ENCODE measurements around the gene FHAD1. TPM values are rescaled to one million over a fixed set of nuclear protein-coding genes. Genes with fewer than 3 reads are reported as not detected.

FHAD1 gene
- total RNA-seq, 1 donor from 2014 or later: 1.7 TPM

DNA sequence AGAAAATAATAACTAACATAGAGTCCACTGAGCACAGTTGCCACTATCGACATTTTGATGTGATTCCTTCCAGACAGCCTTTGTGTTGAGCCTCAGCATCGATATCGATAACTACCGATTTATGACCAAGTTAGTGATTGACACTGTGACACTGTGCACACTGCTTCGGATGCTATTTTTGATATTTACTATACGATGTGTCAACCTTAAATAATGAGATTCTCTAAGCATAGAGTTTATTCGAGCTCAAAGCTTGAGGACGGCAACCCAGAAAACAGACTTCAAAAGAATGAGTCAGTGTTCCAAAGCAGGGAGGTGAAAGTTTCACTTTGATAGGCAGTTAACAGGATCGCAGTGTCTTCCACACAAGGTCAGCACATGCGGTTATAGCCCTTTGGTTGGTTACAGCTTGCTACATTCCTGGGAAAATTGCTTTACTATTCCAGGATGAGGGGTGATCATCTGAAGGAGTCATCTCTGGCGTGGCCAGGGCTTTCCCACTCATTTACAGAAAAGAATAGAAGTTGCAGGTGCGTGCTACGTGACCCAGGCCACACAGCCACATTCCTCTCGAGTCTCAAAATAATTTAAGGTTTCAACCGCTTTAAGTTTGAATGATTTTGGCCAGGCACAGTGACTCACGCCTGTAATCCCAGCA, 109.1 kb downstream of the FHAD1 start:
- Mint-ChIP-seq H3K4me3 (no peak overlapping the region), H3K36me3 (ENCODE audit: low read depth) (no peaks in the 10 kb centered on the region), H3K27me3 (ENCODE audit: low read depth) (no peaks in the 10 kb centered on the region), H3K27ac (ENCODE audit: unreplicated experiment) (no peak overlapping the region), H3K9me3 (peaks cover 3% of the 10 kb centered on the region), H3K4me1 (peaks cover 40% of the 10 kb centered on the region)
- TF ChIP-seq, protein P1, sequence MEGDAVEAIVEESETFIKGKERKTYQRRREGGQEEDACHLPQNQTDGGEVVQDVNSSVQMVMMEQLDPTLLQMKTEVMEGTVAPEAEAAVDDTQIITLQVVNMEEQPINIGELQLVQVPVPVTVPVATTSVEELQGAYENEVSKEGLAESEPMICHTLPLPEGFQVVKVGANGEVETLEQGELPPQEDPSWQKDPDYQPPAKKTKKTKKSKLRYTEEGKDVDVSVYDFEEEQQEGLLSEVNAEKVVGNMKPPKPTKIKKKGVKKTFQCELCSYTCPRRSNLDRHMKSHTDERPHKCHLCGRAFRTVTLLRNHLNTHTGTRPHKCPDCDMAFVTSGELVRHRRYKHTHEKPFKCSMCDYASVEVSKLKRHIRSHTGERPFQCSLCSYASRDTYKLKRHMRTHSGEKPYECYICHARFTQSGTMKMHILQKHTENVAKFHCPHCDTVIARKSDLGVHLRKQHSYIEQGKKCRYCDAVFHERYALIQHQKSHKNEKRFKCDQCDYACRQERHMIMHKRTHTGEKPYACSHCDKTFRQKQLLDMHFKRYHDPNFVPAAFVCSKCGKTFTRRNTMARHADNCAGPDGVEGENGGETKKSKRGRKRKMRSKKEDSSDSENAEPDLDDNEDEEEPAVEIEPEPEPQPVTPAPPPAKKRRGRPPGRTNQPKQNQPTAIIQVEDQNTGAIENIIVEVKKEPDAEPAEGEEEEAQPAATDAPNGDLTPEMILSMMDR (conservative IDR thresholded peaks at IDR 0.05): no peak
- no peak for DNase-seq (ENCODE audit: low read depth, low spot score)

DNA sequence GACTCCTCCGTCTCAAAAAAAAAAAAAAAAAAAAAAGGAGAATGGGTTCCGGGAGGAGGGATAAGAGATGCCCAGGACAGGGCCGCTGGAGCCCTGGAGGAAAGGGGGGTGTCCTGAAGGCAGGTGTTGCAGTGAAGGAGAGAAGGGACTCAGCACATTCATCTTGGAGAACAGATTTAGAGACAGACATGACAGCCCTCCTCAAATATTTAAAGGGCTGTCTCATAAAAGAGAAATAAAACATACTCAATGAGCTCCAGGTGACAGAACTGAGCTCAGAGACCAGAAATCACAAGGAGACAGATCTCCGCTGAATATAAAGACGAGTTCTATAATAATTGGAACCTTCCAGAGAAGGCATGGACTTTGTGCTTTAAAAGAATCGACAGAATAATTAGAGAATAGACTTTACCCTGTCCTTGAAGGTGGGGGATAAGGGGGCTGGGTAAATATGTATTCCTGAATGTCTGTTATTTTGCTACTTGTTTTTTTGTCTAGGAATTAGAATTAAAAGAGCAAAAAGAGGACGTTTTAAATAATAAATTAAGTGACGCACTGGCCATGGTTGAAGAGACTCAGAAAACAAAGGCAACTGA, 110.7 kb downstream of the FHAD1 start:
- TF ChIP-seq, protein P1 (conservative IDR thresholded peaks at IDR 0.05): no peak
- peaks cover 37% of the 10 kb centered on the region for H3K4me1 Mint-ChIP-seq

DNA sequence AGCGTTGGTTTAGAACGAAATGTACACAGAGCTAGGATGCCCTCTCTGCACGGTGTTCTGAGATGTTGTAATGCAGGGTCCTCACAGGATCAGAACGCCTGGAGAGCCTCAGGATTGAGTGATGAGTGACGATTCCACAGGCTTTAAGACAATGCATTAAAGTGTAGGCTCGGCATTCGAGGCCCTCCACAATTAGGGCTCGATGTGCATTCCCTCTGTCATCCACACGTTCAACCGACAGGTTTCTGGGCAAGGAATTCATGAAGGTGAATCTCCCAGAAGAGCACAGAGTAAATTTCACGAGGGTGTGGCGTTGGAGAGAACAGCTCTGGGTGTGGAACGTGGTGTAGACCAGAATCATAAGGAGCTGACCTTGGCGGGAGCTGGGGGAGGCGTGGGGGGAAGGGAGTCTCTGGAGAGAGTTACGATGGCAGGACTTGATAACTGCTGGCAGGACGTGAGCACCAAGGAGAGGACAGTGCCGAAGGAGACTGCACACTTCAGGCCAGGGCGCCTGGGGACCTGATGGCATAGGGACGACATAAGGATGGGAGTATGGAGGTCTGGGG, 111.6 kb downstream of the FHAD1 start:
- Mint-ChIP-seq H3K4me1 (peaks cover 44% of the 10 kb centered on the region), H3K9me3 (peaks cover 3% of the 10 kb centered on the region), H3K4me3 (no peak overlapping the region), H3K27me3 (ENCODE audit: low read depth) (no peaks in the 10 kb centered on the region), H3K27ac (ENCODE audit: unreplicated experiment) (peak overlapping the region; percentile 73), H3K36me3 (ENCODE audit: low read depth) (no peaks in the 10 kb centered on the region)
- DNase-seq (ENCODE audit: low read depth, low spot score): no peak
- TF ChIP-seq, protein P1 (conservative IDR thresholded peaks at IDR 0.05): no peak

More for the DNA sequence above, 110.7 kb downstream of the FHAD1 start:
- Mint-ChIP-seq H3K4me3 (no peak overlapping the region), H3K9me3 (peaks cover 3% of the 10 kb centered on the region), H3K27ac (ENCODE audit: unreplicated experiment) (no peak overlapping the region), H3K36me3 (ENCODE audit: low read depth) (no peaks in the 10 kb centered on the region), H3K27me3 (ENCODE audit: low read depth) (no peaks in the 10 kb centered on the region)
- no peak for DNase-seq (ENCODE audit: low read depth, low spot score)

DNA sequence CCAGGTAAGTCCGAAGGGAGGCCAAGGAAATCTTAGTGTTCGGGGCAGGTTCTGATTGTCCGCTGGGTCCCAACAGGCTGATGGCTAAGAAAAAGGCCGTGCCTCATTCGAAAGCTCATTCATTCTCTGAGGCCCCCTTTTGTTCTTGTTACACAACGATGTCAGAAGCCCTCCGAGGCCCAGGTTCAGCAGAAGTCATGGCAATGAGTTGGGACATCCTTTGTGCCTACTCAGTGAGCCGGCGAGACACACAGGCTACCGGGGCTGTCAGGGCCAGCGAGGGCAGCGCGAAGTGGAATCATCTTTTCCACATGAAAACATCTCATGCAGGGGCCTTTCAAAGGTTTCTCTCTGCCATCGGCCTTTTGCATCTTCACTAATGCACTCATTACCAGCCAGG, 113.7 kb downstream of the FHAD1 start:
- no peaks in the 10 kb centered on the region for H3K27me3 Mint-ChIP-seq (ENCODE audit: low read depth)

DNA sequence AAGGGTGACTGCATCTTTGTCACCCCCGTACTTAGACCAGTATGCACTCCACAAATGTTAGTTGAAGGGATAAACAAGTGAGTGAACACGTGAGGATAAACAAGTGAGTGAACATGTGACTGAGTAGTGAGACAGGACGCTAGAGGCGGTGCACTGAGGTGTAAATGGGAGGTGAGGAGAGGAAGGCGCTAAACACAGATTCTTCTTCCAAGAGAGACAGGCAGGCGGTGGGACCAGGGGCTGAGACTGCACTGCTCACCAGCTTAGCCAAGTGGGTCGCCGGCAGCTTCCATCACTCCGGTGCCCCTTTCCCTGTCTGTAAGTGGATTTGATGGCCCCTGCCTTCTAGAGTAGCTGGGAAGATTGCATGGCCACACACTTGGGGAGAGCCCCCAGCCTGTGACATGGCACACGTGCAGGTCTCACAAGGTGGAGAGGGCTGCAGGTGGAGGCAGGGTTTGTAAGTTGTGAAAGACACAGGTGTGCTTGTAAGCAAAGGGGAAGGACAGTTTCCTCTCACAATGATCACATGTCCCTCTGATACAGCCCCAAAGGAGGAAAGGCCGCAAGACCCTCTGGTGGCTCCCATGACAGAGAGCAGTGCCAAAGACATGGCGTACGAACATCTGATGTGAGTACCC, 115.2 kb downstream of the FHAD1 start:
- TF ChIP-seq, protein P1 (conservative IDR thresholded peaks at IDR 0.05): no peak
- no peak overlapping the region for H3K4me3 Mint-ChIP-seq
- no peak for DNase-seq (ENCODE audit: low read depth, low spot score)
- peaks cover 3% of the 10 kb centered on the region for H3K9me3 Mint-ChIP-seq
- H3K36me3 Mint-ChIP-seq (ENCODE audit: low read depth): no peaks in the 10 kb centered on the region
- peaks cover 54% of the 10 kb centered on the region for H3K4me1 Mint-ChIP-seq
- H3K27ac Mint-ChIP-seq (ENCODE audit: unreplicated experiment): no peak overlapping the region
- H3K27me3 Mint-ChIP-seq (ENCODE audit: low read depth): no peaks in the 10 kb centered on the region

More for the DNA sequence above, 113.7 kb downstream of the FHAD1 start:
- H3K36me3 Mint-ChIP-seq (ENCODE audit: low read depth): no peaks in the 10 kb centered on the region
- peak; percentile 10 for DNase-seq (ENCODE audit: low read depth, low spot score)
- H3K9me3 Mint-ChIP-seq: peaks cover 3% of the 10 kb centered on the region
- no peak overlapping the region for H3K4me3 Mint-ChIP-seq
- H3K27ac Mint-ChIP-seq (ENCODE audit: unreplicated experiment): peak overlapping the region; percentile 10
- TF ChIP-seq, protein P1 (conservative IDR thresholded peaks at IDR 0.05): no peak
- peaks cover 51% of the 10 kb centered on the region for H3K4me1 Mint-ChIP-seq
